ENCODE data around the gene ZSCAN22. TPM values are rescaled to one million over a fixed set of nuclear protein-coding genes. Genes with fewer than 3 reads are reported as not detected.
"Not testable (repeated sequence)": the region's sequence is repeated elsewhere in the genome, so short reads cannot be mapped to it uniquely, and the experiment has no call there.

Gene ZSCAN22
- total RNA-seq, 1 experiment from 2014 or later, result 4.6 TPM

- ATAC-seq, result not testable (repeated sequence)
- H3K36me3 ChIP-seq (ENCODE audit: control insufficient read depth in 1 of 2, insufficient read depth in 2 of 2, low read length in 2 of 2), result peaks cover 43 to 74% of the 10 kb centered on the region in 2 experiments
Measured at GRCh38 chr19:58310685-58311084, 16.1 kb upstream of the ZSCAN22 start.

DNA sequence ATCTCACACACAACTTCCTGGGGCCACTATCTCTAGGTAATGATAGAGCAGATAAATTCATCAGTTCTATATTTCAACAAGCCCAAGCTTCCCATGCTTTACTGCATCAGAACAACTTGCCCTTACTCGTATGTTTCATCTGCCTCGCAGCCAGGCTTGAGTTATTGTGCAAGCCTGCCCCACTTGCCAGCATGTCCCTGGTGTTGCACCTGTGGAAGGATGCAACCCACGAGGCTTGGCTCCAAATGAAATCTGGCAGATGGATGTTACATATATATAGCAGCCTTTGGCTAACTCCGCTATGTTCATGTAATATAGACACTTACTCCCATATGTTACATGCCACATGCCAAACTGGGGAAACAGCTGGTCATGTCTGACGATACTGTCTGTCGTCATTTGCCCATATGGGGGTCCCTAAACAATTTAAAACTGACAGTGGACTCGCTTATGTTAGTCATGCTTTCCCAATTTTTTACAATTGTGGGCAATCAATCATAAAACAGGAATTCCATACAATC is 15.4 kb upstream of the ZSCAN22 start:
- intact Hi-C loops (cut with micrococcal nuclease), result no loop called here
- Histone ChIP-seq H3K4me1 (ENCODE audit: control insufficient read depth in 1 of 2, insufficient read depth in 2 of 2, low read length in 2 of 2) (no peaks in the 10 kb centered on the region; a peak in 1 of 4 replicates), H3K27me3 (ENCODE audit: insufficient read depth, low read length) (no peaks in the 10 kb centered on the region), H3K79me2 (ENCODE audit: insufficient read depth, low read length) (peaks cover 36% of the 10 kb centered on the region), H3K4me3 (replicated peaks in 1 of 2; ENCODE audit: low read depth in 1 of 2, low read length in 2 of 2) (no peak overlapping the region), H4K20me1 (ENCODE audit: insufficient read depth) (no peaks in the 10 kb centered on the region), H3K27ac (ENCODE audit: low read depth, low read length) (no peak overlapping the region), H2AFZ (ENCODE audit: low read depth, low read length, poor library complexity, severe bottlenecking) (no peak overlapping the region), H3K9me3 (ENCODE audit: control insufficient read depth in 1 of 2, insufficient read depth in 1 of 2, low read depth in 1 of 2, low read length in 2 of 2) (peaks cover 5 to 17% of the 10 kb centered on the region in 2 experiments; a peak in 1 of 4 replicates), H3K9ac (ENCODE audit: low read length) (no peak overlapping the region), H3K36me3 (ENCODE audit: control insufficient read depth in 1 of 2, insufficient read depth in 2 of 2, low read length in 2 of 2) (peaks cover 43 to 72% of the 10 kb centered on the region in 2 experiments), H3K9me2 (ENCODE audit: insufficient read depth) (no peaks in the 10 kb centered on the region), H3K4me2 (ENCODE audit: low read length) (no peak overlapping the region)
- no TSS peak for BruUV-seq (replicated peaks)
- DNase-seq (ENCODE audit: low read depth, low spot score) (no peak), ATAC-seq (no peak)
- ChIA-PET RAD21 (ENCODE audit: low non-redundant PET in 1 of 2, low total read pairs in 2 of 2, uncharacterized antibody in 2 of 2, unreplicated experiment in 2 of 2) (no interaction called here), CTCF (no interaction called here), POLR2A (no interaction called here)
- TF ChIP-seq SP1 (IDR thresholded peaks at IDR 0.05; ENCODE audit: low read depth) (no peak), TCF7L2 (IDR thresholded peaks at IDR 0.05; ENCODE audit: borderline replicate concordance, extremely low read depth, insufficient read depth, insufficient read length) (no peak), CTCF (IDR thresholded peaks at IDR 0.05 in 2 of 3, conservative IDR thresholded peaks at IDR 0.05 in 1 of 3; ENCODE audit: borderline replicate concordance in 1 of 3, insufficient read depth in 1 of 3, low read depth in 2 of 3, low read length in 2 of 3) (no peak), ZNF274 (IDR thresholded peaks at IDR 0.05; ENCODE audit: low read depth, low read length) (no peak), YY1 (IDR thresholded peaks at IDR 0.05; ENCODE audit: extremely low read depth, insufficient replicate concordance, low read depth, low read length) (no peak), FOSL1 (IDR thresholded peaks at IDR 0.05; ENCODE audit: low read depth) (no peak), ELF1 (IDR thresholded peaks at IDR 0.05; ENCODE audit: borderline replicate concordance, low read depth) (no peak), EGR1 (IDR thresholded peaks at IDR 0.05; ENCODE audit: low read depth) (no peak), MAX (IDR thresholded peaks at IDR 0.05) (no peak)
- TF ChIP-seq, protein P1, sequence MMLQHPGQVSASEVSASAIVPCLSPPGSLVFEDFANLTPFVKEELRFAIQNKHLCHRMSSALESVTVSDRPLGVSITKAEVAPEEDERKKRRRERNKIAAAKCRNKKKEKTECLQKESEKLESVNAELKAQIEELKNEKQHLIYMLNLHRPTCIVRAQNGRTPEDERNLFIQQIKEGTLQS (IDR thresholded peaks at IDR 0.05), result no peak

More at GRCh38 chr19:58310685-58311084, 16.1 kb upstream of the ZSCAN22 start:
- RAD21 ChIA-PET (ENCODE audit: low non-redundant PET in 1 of 2, low total read pairs in 2 of 2, uncharacterized antibody in 2 of 2, unreplicated experiment in 2 of 2); H3K4me1 ChIP-seq (ENCODE audit: control insufficient read depth in 1 of 2, insufficient read depth in 2 of 2, low read length in 2 of 2); H3K4me3 ChIP-seq (replicated peaks in 1 of 2; ENCODE audit: low read depth in 1 of 2, low read length in 2 of 2); H3K27ac ChIP-seq (ENCODE audit: low read depth, low read length); DNase-seq (ENCODE audit: low read depth, low spot score); BruUV-seq (replicated peaks); H3K4me2 ChIP-seq (ENCODE audit: low read length); H2AFZ ChIP-seq (ENCODE audit: low read depth, low read length, poor library complexity, severe bottlenecking); H3K9me2 ChIP-seq (ENCODE audit: insufficient read depth); intact Hi-C loops (cut with micrococcal nuclease); H3K27me3 ChIP-seq (ENCODE audit: insufficient read depth, low read length); H3K9ac ChIP-seq (ENCODE audit: low read length); POLR2A ChIA-PET; H4K20me1 ChIP-seq (ENCODE audit: insufficient read depth): not testable (repeated sequence)
- CTCF ChIA-PET, result interaction anchor here (1.1 kb wide), 1 partner anchor 81 kb away, joined by 3 read pairs; no protein-coding TSS in a partner anchor
- peak; percentile 7 to 34 (median 28); a peak in 4 of 6 replicates for TF ChIP-seq CTCF (IDR thresholded peaks at IDR 0.05 in 2 of 3, conservative IDR thresholded peaks at IDR 0.05 in 1 of 3; ENCODE audit: borderline replicate concordance in 1 of 3, insufficient read depth in 1 of 3, low read depth in 2 of 3, low read length in 2 of 3)
- H3K79me2 ChIP-seq (ENCODE audit: insufficient read depth, low read length), result peaks cover 43% of the 10 kb centered on the region
- H3K9me3 ChIP-seq (ENCODE audit: control insufficient read depth in 1 of 2, insufficient read depth in 1 of 2, low read depth in 1 of 2, low read length in 2 of 2), result peaks cover 5 to 17% of the 10 kb centered on the region in 2 experiments; a peak in 1 of 4 replicates
